Muscle of leg (tissue), 11 donors: Measurements from ENCODE around the gene SYPL1. TPM values are rescaled to one million over a fixed set of nuclear protein-coding genes. Genes with fewer than 3 reads are reported as not detected.

Experiments
- DNase-seq: peaks from one replicate; pipeline ENCODE4 v3.0.0; 2013
- H3K27ac ChIP-seq: one replicate; pipeline ENCODE4 v1.5.1; 2013; ENCODE audit warnings: mild to moderate bottlenecking, low read length, control low read depth
- H3K27me3 ChIP-seq: one replicate; pipeline ENCODE4 v1.6.1; 2013; ENCODE audit warnings: low read length; ENCODE audit not compliant: control insufficient read depth, insufficient read depth
- H3K36me3 ChIP-seq: one replicate; pipeline ENCODE4 v1.6.1; 2013; ENCODE audit warnings: low read length; ENCODE audit not compliant: control insufficient read depth, insufficient read depth
- H3K4me1 ChIP-seq: one replicate; pipeline ENCODE4 v1.6.1; 2013; ENCODE audit warnings: low read length; ENCODE audit not compliant: control insufficient read depth, insufficient read depth
- H3K4me3 ChIP-seq: one replicate; pipeline ENCODE4 v1.5.1; 2013; ENCODE audit warnings: low read length, control low read depth
- H3K9me3 ChIP-seq: replicated peaks from 2 replicates; pipeline ENCODE4 v1.6.1; 2013; ENCODE audit warnings: low read depth, low read length; ENCODE audit not compliant: control insufficient read depth
- WGBS: methylation state at CpG from one replicate; pipeline ENCODE4 v1.1.5; 2013; ENCODE audit warnings: missing lambda C conversion rate; ENCODE audit not compliant: insufficient coverage; 5-methylcytosine and 5-hydroxymethylcytosine counted together
- polyA plus RNA-seq, 8 donors: library from polyadenylated mRNA; unstranded; fragments of 120-200 nt; gene quantifications; one replicate each; pipeline versions ENCODE4 v1.2.1 to v1.2.3, GENCODE V29; 2013; ENCODE audit warnings: inconsistent platforms in 1 of 8, low replicate concordance in 1 of 8; ENCODE audit not compliant: insufficient read length in 8 of 8, insufficient read depth in 1 of 8
- total RNA-seq: library from RNA; stranded (reverse); fragments of 120-200 nt; gene quantifications from one replicate; pipeline ENCODE4 v1.2.4, GENCODE V29; 2013

Gene SYPL1
- total and polyA plus RNA-seq, 9 donors: 31.3 to 69.3 (median 58.4) TPM

- Histone ChIP-seq H3K4me1 (no peaks in the 10 kb centered on the region), H3K4me3 (no peak overlapping the region), H3K36me3 (no peaks in the 10 kb centered on the region), H3K27ac (no peak overlapping the region), H3K9me3 (no peaks in the 10 kb centered on the region), H3K27me3 (no peaks in the 10 kb centered on the region)
- WGBS: 39% methylated on average over 4 of the region's 4 CpGs
- peak; percentile 35 for DNase-seq
Observed at GRCh38 chr7:106125417-106125816, 13.3 kb upstream of the SYPL1 start.

GRCh38 chr7:106124186-106124585 is 12.1 kb upstream of the SYPL1 start:
- no peaks in the 10 kb centered on the region for H3K9me3 ChIP-seq
- no peaks in the 10 kb centered on the region for H3K27me3 ChIP-seq
- H3K4me1 ChIP-seq: no peaks in the 10 kb centered on the region
- no peak overlapping the region for H3K27ac ChIP-seq
- H3K36me3 ChIP-seq: no peaks in the 10 kb centered on the region
- DNase-seq: peak; percentile 81
- no peak overlapping the region for H3K4me3 ChIP-seq
- WGBS: no CpG with 5 or more reads among the region's 1 CpG

GRCh38 chr7:106122713-106123112 is 10.6 kb upstream of the SYPL1 start:
- WGBS: no CpG with 5 or more reads among the region's 1 CpG
- Histone ChIP-seq H3K27me3 (no peaks in the 10 kb centered on the region), H3K4me1 (no peaks in the 10 kb centered on the region), H3K4me3 (no peak overlapping the region), H3K36me3 (no peaks in the 10 kb centered on the region), H3K27ac (no peak overlapping the region), H3K9me3 (no peaks in the 10 kb centered on the region)
- no peak for DNase-seq

GRCh38 chr7:106121189-106121810 is 9.2 kb upstream of the SYPL1 start:
- Histone ChIP-seq H3K27me3 (no peaks in the 10 kb centered on the region), H3K27ac (no peak overlapping the region), H3K9me3 (no peaks in the 10 kb centered on the region), H3K36me3 (no peaks in the 10 kb centered on the region), H3K4me1 (no peaks in the 10 kb centered on the region), H3K4me3 (no peak overlapping the region)
- no peak for DNase-seq
- no CpG with 5 or more reads among the region's 3 CpGs for WGBS

- Histone ChIP-seq H3K27ac (no peak overlapping the region), H3K4me3 (no peak overlapping the region), H3K27me3 (no peaks in the 10 kb centered on the region), H3K36me3 (no peaks in the 10 kb centered on the region), H3K9me3 (no peaks in the 10 kb centered on the region), H3K4me1 (no peaks in the 10 kb centered on the region)
- WGBS: 50% methylated on average over 1 of the region's 2 CpGs
- no peak for DNase-seq
Observed at GRCh38 chr7:106120500-106120899, 8.4 kb upstream of the SYPL1 start.

- Histone ChIP-seq H3K27ac (no peak overlapping the region), H3K27me3 (no peaks in the 10 kb centered on the region), H3K4me1 (no peaks in the 10 kb centered on the region)
Observed at GRCh38 chr7:106119719-106120118, 7.6 kb upstream of the SYPL1 start.

GRCh38 chr7:106117786-106118544 is 5.9 kb upstream of the SYPL1 start:
- Histone ChIP-seq H3K27ac (no peak overlapping the region), H3K9me3 (no peaks in the 10 kb centered on the region), H3K36me3 (no peaks in the 10 kb centered on the region), H3K4me1 (peaks cover under 1% of the 10 kb centered on the region), H3K4me3 (no peak overlapping the region), H3K27me3 (no peaks in the 10 kb centered on the region)
- 85% methylated on average over 5 of the region's 9 CpGs for WGBS
- DNase-seq: no peak

More at GRCh38 chr7:106119719-106120118, 7.6 kb upstream of the SYPL1 start:
- no peak for DNase-seq
- H3K9me3 ChIP-seq: no peaks in the 10 kb centered on the region
- WGBS: 67% methylated on average over 1 of the region's 3 CpGs
- H3K36me3 ChIP-seq: no peaks in the 10 kb centered on the region
- H3K4me3 ChIP-seq: no peak overlapping the region

- Histone ChIP-seq H3K36me3 (no peaks in the 10 kb centered on the region), H3K4me3 (no peak overlapping the region), H3K4me1 (peaks cover 5% of the 10 kb centered on the region), H3K27me3 (no peaks in the 10 kb centered on the region), H3K9me3 (no peaks in the 10 kb centered on the region), H3K27ac (no peak overlapping the region)
- no peak for DNase-seq
- 64% methylated on average over 4 of the region's 6 CpGs for WGBS
Observed at GRCh38 chr7:106116161-106116704, 4.1 kb upstream of the SYPL1 start.

- H3K4me3 ChIP-seq: no peak overlapping the region
- no peaks in the 10 kb centered on the region for H3K9me3 ChIP-seq
- no peaks in the 10 kb centered on the region for H3K36me3 ChIP-seq
- H3K27me3 ChIP-seq: no peaks in the 10 kb centered on the region
- WGBS: 71% methylated on average over 4 of the region's 5 CpGs
- H3K27ac ChIP-seq: no peak overlapping the region
- peaks cover 5% of the 10 kb centered on the region for H3K4me1 ChIP-seq
- DNase-seq: no peak
Observed at GRCh38 chr7:106114716-106115383, 2.7 kb upstream of the SYPL1 start.

- H3K4me3 ChIP-seq: peak overlapping the region; percentile 83
- no peaks in the 10 kb centered on the region for H3K9me3 ChIP-seq
- 80% methylated on average over 14 of the region's 17 CpGs for WGBS
Observed at GRCh38 chr7:106112972-106113421, 885 bp upstream of the SYPL1 start.

More at GRCh38 chr7:106112972-106113421, 885 bp upstream of the SYPL1 start:
- Histone ChIP-seq H3K27me3 (no peaks in the 10 kb centered on the region), H3K27ac (peak overlapping the region; percentile 97), H3K4me1 (peaks cover 5% of the 10 kb centered on the region), H3K36me3 (no peaks in the 10 kb centered on the region)
- DNase-seq: peak; percentile 14
